Hepatocyte (in vitro differentiated cells): ENCODE results near the gene PDZRN4. TPM values are rescaled to one million over a fixed set of nuclear protein-coding genes. Genes with fewer than 3 reads are reported as not detected.

Experiments used
- DNase-seq: peaks from one replicate; pipeline ENCODE4 v3.0.0-alpha.2; 2016; ENCODE audit warnings: low spot score
- H2AFZ ChIP-seq: fragments of 200-600 bp; sonication (generic); 2 replicates; pipeline ENCODE4 v1.6.0; 2016; ENCODE audit warnings: antibody characterized with exemption, mild to moderate bottlenecking
- H3K27ac ChIP-seq: fragments of 200-600 bp; sonication (generic); 2 replicates; pipeline ENCODE4 v1.5.1; 2016; ENCODE audit warnings: mild to moderate bottlenecking
- H3K27me3 ChIP-seq: fragments of 200-600 bp; sonication (generic); 2 replicates; pipeline ENCODE4 v1.6.1; 2016
- H3K36me3 ChIP-seq: fragments of 200-600 bp; sonication (generic); replicated peaks from 2 replicates; pipeline ENCODE4 v1.5.1; 2016; ENCODE audit warnings: low read depth; ENCODE audit not compliant: insufficient read depth
- H3K4me1 ChIP-seq: fragments of 200-600 bp; sonication (generic); 2 replicates; pipeline ENCODE4 v1.5.1; 2016; ENCODE audit warnings: mild to moderate bottlenecking, moderate library complexity; ENCODE audit not compliant: insufficient read depth
- H3K4me2 ChIP-seq: fragments of 200-600 bp; sonication (generic); 2 replicates; pipeline ENCODE4 v1.6.0; 2016
- H3K4me3 ChIP-seq: fragments of 200-600 bp; sonication (generic); 2 replicates; pipeline ENCODE4 v1.5.1; 2016; ENCODE audit warnings: mild to moderate bottlenecking
- H3K79me2 ChIP-seq: fragments of 200-600 bp; sonication (generic); 2 replicates; pipeline ENCODE4 v1.6.0; 2017; ENCODE audit warnings: mild to moderate bottlenecking
- H3K9me2 ChIP-seq: fragments of 200-600 bp; sonication (generic); replicated peaks from 2 replicates; pipeline ENCODE4 v1.6.0; 2017; ENCODE audit warnings: mild to moderate bottlenecking; ENCODE audit not compliant: insufficient read depth
- H3K9me3 ChIP-seq: fragments of 200-600 bp; sonication (generic); 2 replicates; pipeline ENCODE4 v1.5.1; 2016; ENCODE audit warnings: low read depth, mild to moderate bottlenecking
- H4K20me1 ChIP-seq: fragments of 200-600 bp; sonication (generic); 2 replicates; pipeline ENCODE4 v1.6.0; 2016; ENCODE audit warnings: mild to moderate bottlenecking; ENCODE audit not compliant: insufficient read depth, poor library complexity, severe bottlenecking
- EZH2 ChIP-seq: fragments of 200-600 bp; sonication (generic); IDR thresholded peaks from 2 replicates; pipeline ENCODE4 v1.6.1; 2016; ENCODE audit warnings: antibody characterized with exemption, mild to moderate bottlenecking, borderline replicate concordance
- EZH2phosphoT487 ChIP-seq: fragments of 200-600 bp; sonication (generic); IDR thresholded peaks from one replicate; pipeline ENCODE4 v1.6.1; 2018; ENCODE audit warnings: antibody characterized with exemption, mild to moderate bottlenecking, low read depth, moderate library complexity; ENCODE audit not compliant: unreplicated experiment, severe bottlenecking
- WGBS: methylation state at CpG from one replicate; pipeline ENCODE4 v1.1.6; 2016; ENCODE audit warnings: low lambda C conversion rate; ENCODE audit errors: missing lambda C conversion rate; 5-methylcytosine and 5-hydroxymethylcytosine counted together
- polyA plus RNA-seq: library from polyadenylated mRNA; unstranded; fragments of >200 nt; fragmentation: Nextera tagmentation; extraction: Ambion mirVana; gene quantifications from 2 replicates; pipeline ENCODE4 v1.2.1, GENCODE V29; 2016
- total RNA-seq: library from RNA; depleted of rRNA; stranded (reverse); fragments of >200 nt; gene quantifications from 2 replicates; pipeline ENCODE4 v1.2.3, GENCODE V29; 2014
- TF ChIP-seq, protein P1 (sequence below): fragments of 200-600 bp; sonication (generic); IDR thresholded peaks from 2 replicates; pipeline ENCODE4 v1.5.1; 2016; ENCODE audit warnings: antibody characterized with exemption, mild to moderate bottlenecking; ENCODE audit not compliant: poor library complexity

Gene PDZRN4
- total and polyA plus RNA-seq, 2 experiments from 2014 or later: 2.2 to 2.3 TPM

DNA sequence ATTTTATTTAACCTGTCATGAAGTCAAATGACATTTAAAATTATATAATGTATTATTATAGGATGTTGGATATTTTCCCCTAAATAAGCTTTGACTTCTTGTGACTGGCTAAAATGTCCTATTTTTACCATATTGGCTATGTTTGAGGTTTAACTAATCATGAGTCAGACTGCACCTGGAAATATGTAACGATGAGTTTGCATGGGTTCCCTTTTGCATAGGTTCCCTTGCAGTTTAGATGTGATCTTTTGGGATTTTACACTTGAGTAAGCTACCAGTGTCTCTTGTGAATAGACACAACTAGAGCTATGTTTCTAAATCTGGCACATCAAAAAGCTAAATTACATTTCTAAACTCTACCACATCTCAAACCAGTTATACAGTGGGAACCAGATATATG is 5.2 kb downstream of the PDZRN4 start:
- Histone ChIP-seq H3K9me3 (no peaks in the 10 kb centered on the region), H4K20me1 (no peaks in the 10 kb centered on the region), H3K4me1 (peaks cover 2% of the 10 kb centered on the region), H3K4me2 (no peak overlapping the region), H3K27me3 (peaks cover 26% of the 10 kb centered on the region), H3K79me2 (no peaks in the 10 kb centered on the region), H3K36me3 (no peaks in the 10 kb centered on the region), H3K4me3 (no peak overlapping the region), H3K27ac (no peak overlapping the region), H3K9me2 (no peaks in the 10 kb centered on the region), H2AFZ (no peak overlapping the region)
- 93% methylated on average over 1 of the region's 1 CpG for WGBS
- TF ChIP-seq, protein P1, sequence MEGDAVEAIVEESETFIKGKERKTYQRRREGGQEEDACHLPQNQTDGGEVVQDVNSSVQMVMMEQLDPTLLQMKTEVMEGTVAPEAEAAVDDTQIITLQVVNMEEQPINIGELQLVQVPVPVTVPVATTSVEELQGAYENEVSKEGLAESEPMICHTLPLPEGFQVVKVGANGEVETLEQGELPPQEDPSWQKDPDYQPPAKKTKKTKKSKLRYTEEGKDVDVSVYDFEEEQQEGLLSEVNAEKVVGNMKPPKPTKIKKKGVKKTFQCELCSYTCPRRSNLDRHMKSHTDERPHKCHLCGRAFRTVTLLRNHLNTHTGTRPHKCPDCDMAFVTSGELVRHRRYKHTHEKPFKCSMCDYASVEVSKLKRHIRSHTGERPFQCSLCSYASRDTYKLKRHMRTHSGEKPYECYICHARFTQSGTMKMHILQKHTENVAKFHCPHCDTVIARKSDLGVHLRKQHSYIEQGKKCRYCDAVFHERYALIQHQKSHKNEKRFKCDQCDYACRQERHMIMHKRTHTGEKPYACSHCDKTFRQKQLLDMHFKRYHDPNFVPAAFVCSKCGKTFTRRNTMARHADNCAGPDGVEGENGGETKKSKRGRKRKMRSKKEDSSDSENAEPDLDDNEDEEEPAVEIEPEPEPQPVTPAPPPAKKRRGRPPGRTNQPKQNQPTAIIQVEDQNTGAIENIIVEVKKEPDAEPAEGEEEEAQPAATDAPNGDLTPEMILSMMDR: no peak
- TF ChIP-seq EZH2 (no peak), EZH2phosphoT487 (no peak)
- DNase-seq: no peak

DNA sequence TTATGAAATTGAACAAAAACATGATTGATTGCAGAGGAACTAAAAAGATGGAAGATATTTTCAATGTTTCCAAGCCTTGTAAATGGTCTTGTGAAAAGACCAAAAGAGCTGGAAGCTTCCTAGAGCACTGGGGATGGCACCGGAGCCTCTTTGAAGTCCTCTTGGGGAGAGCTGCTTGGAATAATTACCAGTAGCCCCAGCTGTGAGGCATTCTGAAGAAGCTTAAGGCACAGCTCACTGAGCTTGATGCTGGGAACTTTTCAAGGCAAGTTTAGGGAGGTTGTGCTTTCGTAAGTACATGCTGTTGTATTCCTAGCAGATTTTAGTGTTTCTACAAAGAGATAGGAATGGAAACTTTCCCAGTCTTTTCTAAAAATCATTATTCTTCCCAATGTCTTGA is 13.9 kb downstream of the PDZRN4 start:
- no peak overlapping the region for H3K4me3 ChIP-seq
- H3K27ac ChIP-seq: no peak overlapping the region
- H3K4me2 ChIP-seq: no peak overlapping the region
- no peak for TF ChIP-seq EZH2
- H2AFZ ChIP-seq: no peak overlapping the region
- no peaks in the 10 kb centered on the region for H3K9me2 ChIP-seq
- H3K4me1 ChIP-seq: no peaks in the 10 kb centered on the region
- DNase-seq: no peak
- no peaks in the 10 kb centered on the region for H3K9me3 ChIP-seq
- H3K79me2 ChIP-seq: no peaks in the 10 kb centered on the region
- no peaks in the 10 kb centered on the region for H3K36me3 ChIP-seq
- H3K27me3 ChIP-seq: no peaks in the 10 kb centered on the region
- no peaks in the 10 kb centered on the region for H4K20me1 ChIP-seq
- WGBS: 79% methylated on average over 2 of the region's 2 CpGs

DNA sequence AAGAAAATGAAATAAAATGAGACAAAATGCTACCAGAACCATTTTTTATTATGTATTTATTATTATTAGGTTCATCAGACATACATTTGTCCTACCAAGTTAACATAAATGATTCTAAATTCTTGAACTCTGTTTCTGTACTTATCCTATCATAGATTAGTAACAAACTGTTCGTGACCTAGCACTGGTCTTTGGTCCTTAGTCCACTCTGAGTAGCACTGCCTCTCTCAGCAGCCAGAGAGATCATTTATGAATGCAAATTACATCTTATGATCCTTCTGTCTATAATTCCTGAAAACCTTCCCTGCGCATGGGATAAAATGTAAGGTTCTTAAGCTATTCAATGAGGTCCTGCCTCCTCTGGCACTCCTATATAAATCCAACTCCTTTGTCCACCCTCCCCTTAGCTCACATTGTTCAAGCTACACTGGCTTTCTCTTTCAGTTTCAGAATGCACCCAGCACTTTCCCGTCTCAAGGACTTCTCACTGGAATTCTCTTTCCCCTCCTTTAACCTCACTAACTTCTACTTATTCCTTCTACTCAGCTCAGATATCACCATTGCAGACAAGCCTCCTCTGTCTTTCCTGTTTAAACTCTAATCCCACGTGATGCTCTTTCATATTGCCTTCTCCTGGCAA is 17.1 kb downstream of the PDZRN4 start:
- Histone ChIP-seq H3K4me3 (no peak overlapping the region), H4K20me1 (no peaks in the 10 kb centered on the region), H3K79me2 (no peaks in the 10 kb centered on the region), H3K9me2 (no peaks in the 10 kb centered on the region), H3K36me3 (no peaks in the 10 kb centered on the region), H3K4me2 (peak overlapping the region; percentile 44), H3K27ac (no peak overlapping the region), H3K4me1 (no peaks in the 10 kb centered on the region), H3K27me3 (no peaks in the 10 kb centered on the region), H2AFZ (peak overlapping the region; percentile 3), H3K9me3 (no peaks in the 10 kb centered on the region)
- 58% methylated on average over 4 of the region's 4 CpGs for WGBS
- TF ChIP-seq EZH2phosphoT487 (no peak), EZH2 (no peak)
- TF ChIP-seq, protein P1: no peak
- DNase-seq: no peak

DNA sequence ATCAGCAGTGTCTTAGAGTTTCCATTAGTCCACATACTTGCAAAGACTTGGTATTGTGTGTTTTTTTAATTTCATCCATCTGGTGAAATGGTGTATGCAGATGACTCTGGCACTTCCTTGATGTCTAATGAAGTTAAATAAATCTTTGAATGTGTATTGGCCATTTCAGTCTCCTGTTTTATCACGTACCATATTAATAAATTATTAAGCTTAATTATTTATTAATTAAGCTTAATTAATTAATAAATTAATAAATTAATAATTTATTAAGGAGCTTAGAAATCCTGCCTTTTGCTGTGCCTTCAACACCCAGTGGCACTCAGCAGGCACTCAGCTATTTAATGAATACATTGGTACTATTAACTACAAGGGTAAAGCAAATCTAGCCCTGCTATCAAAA is 18.2 kb downstream of the PDZRN4 start:
- H3K79me2 ChIP-seq: no peaks in the 10 kb centered on the region
- H3K9me3 ChIP-seq: no peaks in the 10 kb centered on the region
- DNase-seq: no peak
- H3K4me2 ChIP-seq: no peak overlapping the region
- H3K4me1 ChIP-seq: no peaks in the 10 kb centered on the region
- no peaks in the 10 kb centered on the region for H3K36me3 ChIP-seq
- no peak for TF ChIP-seq EZH2
- H3K9me2 ChIP-seq: no peaks in the 10 kb centered on the region
- H3K27ac ChIP-seq: no peak overlapping the region
- H3K27me3 ChIP-seq: no peaks in the 10 kb centered on the region
- 73% methylated on average over 1 of the region's 1 CpG for WGBS
- no peak overlapping the region for H2AFZ ChIP-seq
- H4K20me1 ChIP-seq: no peaks in the 10 kb centered on the region
- H3K4me3 ChIP-seq: no peak overlapping the region
